Transverse colon (tissue), 4 donors: ENCODE measurements around the gene CIAO3. TPM values are rescaled to one million over a fixed set of nuclear protein-coding genes. Genes with fewer than 3 reads are reported as not detected.

ENCODE experiments used
- DNase-seq: peaks from one replicate; pipeline ENCODE4 v3.0.0-alpha.2; 2019
- H3K27ac ChIP-seq, 4 donors: fragments of 200-600 bp; sonication (generic); 2 replicates each; pipeline ENCODE4 v1.5.1; 2016 to 2018; ENCODE audit warnings: inconsistent platforms in 4 of 4
- H3K27me3 ChIP-seq: fragments of 200-600 bp; sonication (generic); 2 replicates; pipeline ENCODE4 v1.5.1; 2017; ENCODE audit warnings: inconsistent platforms
- H3K36me3 ChIP-seq, 4 donors: fragments of 200-600 bp; sonication (generic); 2 replicates each; pipeline ENCODE4 v1.5.1; 2017 to 2019; ENCODE audit warnings: inconsistent platforms in 4 of 4
- H3K4me1 ChIP-seq, 4 donors: fragments of 200-600 bp; sonication (generic); 2 replicates each; pipeline ENCODE4 v1.5.1; 2017 to 2020; ENCODE audit warnings: inconsistent platforms in 4 of 4
- H3K4me3 ChIP-seq, 4 donors: fragments of 200-600 bp; sonication (generic); 1 replicate in 1 of 4; 2 replicates in 3 of 4; pipeline versions ENCODE4 v1.5.1 to v1.6.1; 2017 to 2019; ENCODE audit warnings: inconsistent platforms in 4 of 4
- H3K9me3 ChIP-seq, 2 donors: fragments of 200-600 bp; sonication (generic); 2 replicates each; pipeline ENCODE4 v1.5.1; 2017 to 2019; ENCODE audit warnings: inconsistent platforms in 2 of 2
- CTCF ChIP-seq, 5 experiments: fragments of 200-600 bp in 3 of 5; fragments of 450-650 bp in 2 of 5; sonication (generic) in 3 of 5; IDR thresholded peaks; 1 replicate in 2 of 5; 2 replicates in 3 of 5; pipeline ENCODE4 v1.5.1; 2016 to 2017; ENCODE audit warnings: antibody characterized with exemption in 5 of 5, inconsistent platforms in 3 of 5, mild to moderate bottlenecking in 2 of 5, moderate library complexity in 1 of 5
- EP300 ChIP-seq: sonication (generic); formaldehyde crosslinking; IDR thresholded peaks from one replicate; pipeline ENCODE4 v1.6.1; 2017; ENCODE audit warnings: antibody characterized with exemption, low read depth
- POLR2A ChIP-seq: fragments of 450-650 bp; IDR thresholded peaks from one replicate; pipeline ENCODE4 v1.6.1; 2016; ENCODE audit warnings: antibody characterized with exemption, mild to moderate bottlenecking, moderate library complexity
- POLR2AphosphoS5 ChIP-seq, 3 donors: sonication (generic); formaldehyde crosslinking; IDR thresholded peaks; one replicate each; pipeline ENCODE4 v1.6.1; 2016; ENCODE audit warnings: antibody characterized with exemption in 3 of 3
- WGBS, 2 donors: methylation state at CpG; one replicate each; pipeline ENCODE4 v1.1.5; 2018; ENCODE audit warnings: low coverage in 1 of 2; 5-methylcytosine and 5-hydroxymethylcytosine counted together
- in situ Hi-C, 4 donors: fragments of 200-750 bp; cut with MboI; loops; one replicate each; pipeline versions ENCODE4 v1.15.0 to v1.15.1; 2017; ENCODE audit warnings: low sequenced_read_pairs in 3 of 4, low pct_ligation_motif_present in 1 of 4, low pct_unique_long_range_greater_than_20kb in 1 of 4
- intact Hi-C: fragments of 100-400 bp; cut with DNase I; formaldehyde crosslinking; loops from one replicate; pipeline ENCODE4 v1.15.1; 2023; ENCODE audit warnings: low total_unique reads
- small RNA-seq, 4 donors: library from RNA; depleted of rRNA; stranded (forward); fragments of <200 nt; gene quantifications; one replicate each; pipeline ENCODE3, GENCODE V24; 2016
- total RNA-seq, 4 donors: library from RNA; depleted of rRNA; stranded (reverse); fragments of >200 nt; gene quantifications; one replicate each; pipeline ENCODE4 v1.1.0, GENCODE V29; 2016

CIAO3 gene
- total RNA-seq, 4 donors from 2014 or later: 59.1 to 346 (median 102) TPM

GRCh38 chr16:679814-680624, 60.8 kb downstream of the CIAO3 start, which contains the start of gene STUB1:
TSS of gene STUB1 (plus strand) at chr16:680410. CDS start at chr16:680526, 116 bp downstream.
- TF ChIP-seq POLR2A (peak; percentile 44), POLR2AphosphoS5 (IDR thresholded peaks at IDR 0.05) (peak in 2 of 3 donors; percentile 59 to 74), EP300 (no peak), CTCF (IDR thresholded peaks at IDR 0.05) (no peak)
- no peaks in the 10 kb centered on the region for H3K27me3 ChIP-seq
- intact Hi-C loops (no loop called here), in situ Hi-C loops (no loop called here)
- peaks cover 0 to 9% (median 0%) of the 10 kb centered on the region in 4 donors for H3K36me3 ChIP-seq
- H3K27ac ChIP-seq: peak within 1 kb of the TSS; percentile 91 to 96 (median 95)
- H3K4me1 ChIP-seq: peaks cover 44 to 81% (median 65%) of the 10 kb centered on the region in 4 donors
- no peaks in the 10 kb centered on the region for H3K9me3 ChIP-seq
- peak within 1 kb of the TSS; percentile 69 to 86 (median 79) for H3K4me3 ChIP-seq
- peak; percentile 92 for DNase-seq
- 0% methylated on average over 54 of the region's 91 CpGs; no CpG with 5 or more reads in 1 of the 2 donors for WGBS, 2 donors

Small RNAs within 50 kb of the gene (small RNA-seq; reads per million reads assigned to genes)
- 0 reads per million in 4 donors for gene MIR662

Other genes starting within 250 kb of the CIAO3 start
- gene CAPN15, start 213.3 kb downstream of the CIAO3 start, total RNA-seq: 100 to 1,000 TPM; 108 to 388 (median 175) TPM
- gene PRR35, start 180.6 kb downstream of the CIAO3 start, total RNA-seq: not detected
- gene NHLRC4, start 174.0 kb downstream of the CIAO3 start, total RNA-seq: under 1 TPM in 3 of 4 donors, not detected in 1; 0.55 to 0.75 (median 0.64) TPM
- gene PIGQ, start 171.0 kb downstream of the CIAO3 start, total RNA-seq: 100 to 1,000 TPM in 1 of 4 donors, 10 to 100 TPM in 3; 37.4 to 115 (median 56.0) TPM
- 100 to 1,000 TPM in 2 of 4 donors, 10 to 100 TPM in 2; 54.8 to 111 (median 83.5) TPM for gene RAB40C, start 150.9 kb downstream of the CIAO3 start, total RNA-seq
- 10 to 100 TPM in 1 of 4 donors, 1 to 10 TPM in 3; 2.3 to 13.1 (median 4.2) TPM for gene WFIKKN1, start 110.0 kb downstream of the CIAO3 start, total RNA-seq
- gene METTL26, start 104.7 kb downstream of the CIAO3 start, total RNA-seq: 10 to 100 TPM; 32.6 to 91.8 (median 86.7) TPM
- gene MCRIP2, start 99.2 kb downstream of the CIAO3 start, total RNA-seq: 100 to 1,000 TPM; 158 to 267 (median 211) TPM
- 100 to 1,000 TPM in 2 of 4 donors, 10 to 100 TPM in 2; 23.0 to 166 (median 90.2) TPM for gene WDR90, start 91.6 kb downstream of the CIAO3 start, total RNA-seq
- 100 to 1,000 TPM; 133 to 386 (median 259) TPM for gene RHOT2, start 72.9 kb downstream of the CIAO3 start, total RNA-seq
- 10 to 100 TPM in 2 of 4 donors, 1 to 10 TPM in 2; 1.8 to 39.3 (median 8.1) TPM for gene RHBDL1, start 65.3 kb downstream of the CIAO3 start, total RNA-seq
- 100 to 1,000 TPM in 3 of 4 donors, 10 to 100 TPM in 1; 51.9 to 190 (median 134) TPM for gene STUB1, start 60.6 kb downstream of the CIAO3 start, total RNA-seq
- 100 to 1,000 TPM in 1 of 4 donors, 10 to 100 TPM in 3; 40.0 to 261 (median 58.6) TPM for gene JMJD8, start 56.7 kb downstream of the CIAO3 start, total RNA-seq
- gene WDR24, start 50.6 kb downstream of the CIAO3 start, total RNA-seq: 10 to 100 TPM in 2 of 4 donors, 1 to 10 TPM in 2; 3.4 to 15.3 (median 10.0) TPM
- gene FBXL16, start 35.2 kb downstream of the CIAO3 start, total RNA-seq: 1 to 10 TPM in 2 of 4 donors, under 1 TPM in 1, not detected in 1; 0.60 to 3.5 (median 1.6) TPM
- 10 to 100 TPM in 3 of 4 donors, 1 to 10 TPM in 1; 4.9 to 47.2 (median 35.2) TPM for gene METRN, start 25.9 kb downstream of the CIAO3 start, total RNA-seq
- 10 to 100 TPM; 19.7 to 53.0 (median 38.2) TPM for gene ANTKMT, start 19.9 kb downstream of the CIAO3 start, total RNA-seq
- 10 to 100 TPM in 1 of 4 donors, 1 to 10 TPM in 1, under 1 TPM in 2; 0.40 to 24.3 (median 0.98) TPM for gene CCDC78, start 14.6 kb downstream of the CIAO3 start, total RNA-seq
- gene HAGHL, start 13.9 kb downstream of the CIAO3 start, total RNA-seq: 10 to 100 TPM in 1 of 4 donors, 1 to 10 TPM in 3; 1.2 to 12.3 (median 5.5) TPM
- 10 to 100 TPM in 2 of 4 donors, 1 to 10 TPM in 1, not detected in 1; 4.9 to 21.2 (median 10.3) TPM for gene MSLN, start 19.7 kb upstream of the CIAO3 start, total RNA-seq
- gene RPUSD1, start 47.4 kb upstream of the CIAO3 start, total RNA-seq: 10 to 100 TPM; 16.1 to 71.4 (median 24.8) TPM
- 10 to 100 TPM in 2 of 4 donors, 1 to 10 TPM in 2; 4.6 to 33.4 (median 12.9) TPM for gene CHTF18, start 47.6 kb upstream of the CIAO3 start, total RNA-seq
- under 1 TPM in 1 of 4 donors, not detected in 3; 0.48 TPM for gene GNG13, start 59.7 kb upstream of the CIAO3 start, total RNA-seq
- gene LMF1, start 230.0 kb upstream of the CIAO3 start, total RNA-seq: 10 to 100 TPM; 15.9 to 34.8 (median 19.6) TPM
- 1 to 10 TPM in 1 of 4 donors, under 1 TPM in 3; 0.37 to 1.9 (median 0.50) TPM for gene SOX8, start 240.8 kb upstream of the CIAO3 start, total RNA-seq